HG03565 (cell line): ENCODE measurements around the gene PITPNM3.

Experiments
- ATAC-seq: cut with Tn5 transposase; IDR thresholded peaks from one replicate; pipeline ENCODE4 v1.9.1; 2021; ENCODE audit warnings: mild to moderate bottlenecking, moderate library complexity; ENCODE audit not compliant: unreplicated experiment

PITPNM3 gene

GRCh38 chr17:6422654-6423241 is 133.6 kb downstream of the PITPNM3 start:
- no peak for ATAC-seq

GRCh38 chr17:6421700-6422604 is 134.4 kb downstream of the PITPNM3 start:
- no peak for ATAC-seq

- ATAC-seq = no peak
These were observed 136.1 kb downstream of the PITPNM3 start for GRCh38 chr17:6420173-6420641.

GRCh38 chr17:6415616-6416015 is 140.7 kb downstream of the PITPNM3 start:
- no peak for ATAC-seq

GRCh38 chr17:6413065-6413464 is 143.3 kb downstream of the PITPNM3 start:
- no peak for ATAC-seq

GRCh38 chr17:6408735-6409134 is 147.6 kb downstream of the PITPNM3 start:
- no peak for ATAC-seq

GRCh38 chr17:6408276-6408675 is 148.1 kb downstream of the PITPNM3 start:
- ATAC-seq = no peak

GRCh38 chr17:6402258-6402657 is 154.1 kb downstream of the PITPNM3 start:
- no peak for ATAC-seq
